GM10266 (cell line): ENCODE measurements around the gene N4BP2L1.

ENCODE experiments used
- DNase-seq: peaks from one replicate; pipeline ENCODE4 v3.0.0; 2012; ENCODE audit errors: extremely low spot score
- TF ChIP-seq, protein P1 (sequence below): IDR thresholded peaks from 2 replicates; pipeline ENCODE4 v1.5.1; 2012; ENCODE audit warnings: mild to moderate bottlenecking, low read depth; ENCODE audit not compliant: control insufficient read depth, insufficient read depth; ENCODE audit errors: missing control alignments

N4BP2L1 gene

DNA sequence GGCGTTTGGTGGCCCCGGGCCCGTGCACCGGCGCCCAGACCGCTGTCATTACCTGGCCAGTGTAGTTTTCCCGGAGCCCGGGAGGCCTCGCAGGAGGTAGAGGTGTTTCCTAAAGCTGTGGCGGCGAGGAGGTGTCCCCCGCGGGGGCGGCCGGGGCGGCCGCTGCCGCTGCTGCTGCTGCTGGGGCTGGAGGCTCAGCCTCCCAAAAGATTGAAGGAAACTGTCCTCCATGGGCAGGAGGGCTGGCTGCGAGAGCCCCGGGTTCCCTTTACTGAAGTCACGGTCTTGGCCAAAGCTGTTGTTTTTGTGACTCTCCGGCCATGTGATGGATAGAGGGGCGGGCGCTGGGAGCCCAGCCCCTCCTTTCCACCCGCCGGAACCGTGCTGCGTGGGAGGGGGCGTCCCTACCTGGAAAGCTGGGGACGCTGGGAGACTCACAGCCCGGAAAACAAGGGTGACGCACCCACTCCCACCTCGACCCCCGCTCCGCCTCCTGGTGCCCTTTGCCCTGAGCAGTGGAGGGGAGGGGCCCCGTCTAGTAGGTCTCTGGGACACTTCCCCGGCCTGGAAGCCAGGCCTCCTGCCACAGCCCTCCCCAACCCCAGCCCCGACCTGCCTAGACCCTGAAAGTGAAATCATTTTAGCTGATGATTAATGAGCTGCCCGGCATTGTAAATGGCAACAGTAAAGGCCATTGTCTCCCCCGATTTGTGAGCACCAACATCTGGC is at the start of gene N4BP2L1:
Gene N4BP2L1 (minus strand): TSS at position 279 of the 729 bp plus-strand sequence. CDS start 48 bp downstream, at position 231.
- TF ChIP-seq, protein P1, sequence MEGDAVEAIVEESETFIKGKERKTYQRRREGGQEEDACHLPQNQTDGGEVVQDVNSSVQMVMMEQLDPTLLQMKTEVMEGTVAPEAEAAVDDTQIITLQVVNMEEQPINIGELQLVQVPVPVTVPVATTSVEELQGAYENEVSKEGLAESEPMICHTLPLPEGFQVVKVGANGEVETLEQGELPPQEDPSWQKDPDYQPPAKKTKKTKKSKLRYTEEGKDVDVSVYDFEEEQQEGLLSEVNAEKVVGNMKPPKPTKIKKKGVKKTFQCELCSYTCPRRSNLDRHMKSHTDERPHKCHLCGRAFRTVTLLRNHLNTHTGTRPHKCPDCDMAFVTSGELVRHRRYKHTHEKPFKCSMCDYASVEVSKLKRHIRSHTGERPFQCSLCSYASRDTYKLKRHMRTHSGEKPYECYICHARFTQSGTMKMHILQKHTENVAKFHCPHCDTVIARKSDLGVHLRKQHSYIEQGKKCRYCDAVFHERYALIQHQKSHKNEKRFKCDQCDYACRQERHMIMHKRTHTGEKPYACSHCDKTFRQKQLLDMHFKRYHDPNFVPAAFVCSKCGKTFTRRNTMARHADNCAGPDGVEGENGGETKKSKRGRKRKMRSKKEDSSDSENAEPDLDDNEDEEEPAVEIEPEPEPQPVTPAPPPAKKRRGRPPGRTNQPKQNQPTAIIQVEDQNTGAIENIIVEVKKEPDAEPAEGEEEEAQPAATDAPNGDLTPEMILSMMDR = no peak

GRCh38 chr13:32476892-32477291 is 49.0 kb upstream of the N4BP2L1 start:
- no peak for DNase-seq
- TF ChIP-seq, protein P1 = no peak

More for the DNA sequence above, at the start of gene N4BP2L1:
- peak; percentile 90 for DNase-seq

DNA sequence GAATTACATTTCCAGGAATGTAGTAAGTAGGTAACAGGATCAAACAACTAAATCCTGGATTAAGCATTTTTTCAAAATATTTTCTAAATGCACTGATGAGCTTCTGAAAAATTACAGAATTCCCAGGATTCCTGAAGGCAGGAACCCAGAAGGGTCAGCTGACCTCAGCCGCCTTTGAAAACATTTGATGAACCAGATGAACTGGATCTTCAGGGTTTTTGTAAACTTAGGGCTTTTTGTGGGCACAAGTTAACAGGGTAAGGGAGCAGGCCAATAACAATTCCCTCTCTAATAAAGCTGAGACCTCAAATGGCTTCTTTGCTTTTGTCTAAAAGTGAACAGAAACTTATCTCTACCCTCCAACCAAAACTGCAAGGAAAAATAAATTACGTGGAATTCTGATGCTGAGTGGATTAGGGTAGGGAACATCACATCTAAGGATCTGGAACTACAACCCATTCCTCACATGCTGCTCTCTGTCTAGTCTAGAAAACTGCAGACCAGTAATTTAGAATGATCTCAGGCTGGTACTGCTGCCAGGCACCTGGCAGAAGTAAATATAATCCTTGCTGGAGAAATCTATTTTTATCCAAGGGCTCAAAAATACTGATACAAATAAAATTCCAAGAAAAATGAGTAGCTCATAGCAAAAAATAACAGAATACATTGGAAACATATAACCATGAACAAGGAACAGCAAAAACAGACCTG is 48.2 kb upstream of the N4BP2L1 start:
- DNase-seq = no peak
- TF ChIP-seq, protein P1 = no peak

GRCh38 chr13:32474999-32475792 is 47.3 kb upstream of the N4BP2L1 start:
- TF ChIP-seq, protein P1 = no peak
- no peak for DNase-seq

GRCh38 chr13:32473650-32474049 is 45.7 kb upstream of the N4BP2L1 start:
- TF ChIP-seq, protein P1 = no peak
- DNase-seq = no peak

DNA sequence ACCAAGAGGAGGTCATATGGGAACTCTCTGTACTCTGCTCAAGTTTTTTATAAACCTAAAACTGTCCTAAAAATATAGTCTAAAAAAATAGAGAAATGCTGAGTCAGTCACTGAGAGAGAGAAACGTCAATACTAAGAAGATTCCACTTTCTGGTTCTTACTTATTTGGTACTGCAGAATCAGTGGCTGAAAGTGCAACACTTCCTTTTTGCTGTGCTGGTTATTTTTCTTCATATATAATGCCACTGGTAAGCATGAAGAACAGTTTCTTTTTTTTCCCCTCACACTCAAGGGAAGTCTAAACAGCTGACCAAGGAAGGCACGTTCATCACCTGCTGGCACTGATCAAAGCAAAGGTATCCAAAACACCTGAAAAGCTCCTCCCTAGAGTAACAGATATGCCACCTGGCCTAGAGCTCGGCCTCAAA is 44.3 kb upstream of the N4BP2L1 start:
- TF ChIP-seq, protein P1 = no peak
- peak; percentile 55 for DNase-seq
